ENCODE measurements around the gene ABRACL.
A peak's percentile ranks its signal among the peaks of the same experiment; 100 is the strongest.
"Not testable (repeated sequence)": the region's sequence is repeated elsewhere in the genome, so short reads cannot be mapped to it uniquely, and the experiment has no call there.

The ABRACL gene

GRCh38 chr6:139028658-139029469 lies at the start of gene ABRACL:
Gene ABRACL, plus strand, starts transcription at chr6:139028745. Its CDS starts 5,416 bp downstream, at chr6:139034161.
- DNase-seq = peak; percentile 88

GRCh38 chr6:138979365-138979764 lies 49.2 kb upstream of the ABRACL start:
- DNase-seq = no peak

DNA sequence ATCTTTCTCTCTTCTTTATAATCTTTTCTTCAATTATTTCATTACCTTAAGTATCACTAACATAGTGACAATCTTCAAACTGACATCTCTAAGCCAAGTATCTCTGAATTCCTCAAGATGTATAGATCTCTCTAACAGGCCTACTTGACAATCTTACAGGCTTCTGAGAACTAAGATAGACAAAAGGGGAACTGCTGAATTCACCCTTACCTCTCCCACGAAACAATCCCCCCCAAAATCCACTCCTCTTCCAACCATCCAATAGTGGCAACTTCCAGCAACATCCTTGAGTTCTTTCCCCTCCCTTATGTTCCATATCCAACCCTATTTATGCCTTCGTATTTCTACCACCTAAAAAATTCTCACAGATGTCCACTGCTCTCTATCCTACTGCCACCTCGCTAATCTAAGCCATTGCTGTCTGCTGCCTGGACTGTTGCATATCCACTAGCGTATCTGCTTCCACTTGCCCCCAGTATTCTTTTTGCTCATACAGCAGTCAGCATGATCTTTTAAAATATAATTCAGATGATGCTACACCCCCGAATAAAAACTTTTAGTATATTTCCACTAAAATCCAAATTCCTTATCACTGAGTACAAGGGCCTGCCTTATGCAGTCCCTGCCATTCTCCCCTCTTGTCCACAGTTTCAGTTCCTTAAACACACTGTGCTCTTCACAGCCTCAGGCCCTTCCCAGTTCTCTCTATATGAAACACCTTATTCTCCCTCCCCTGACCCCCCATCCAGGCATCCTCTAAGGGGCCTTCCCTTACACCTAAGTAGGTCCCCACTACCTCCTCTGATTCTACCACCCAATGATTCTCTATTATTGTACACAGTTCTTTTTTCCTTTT lies 48.5 kb upstream of the ABRACL start:
- DNase-seq = no peak

GRCh38 chr6:138981416-138981815 lies 47.1 kb upstream of the ABRACL start:
- DNase-seq = no peak

GRCh38 chr6:138986578-138986977 lies 42.0 kb upstream of the ABRACL start:
- peak; percentile 18 for DNase-seq

DNA sequence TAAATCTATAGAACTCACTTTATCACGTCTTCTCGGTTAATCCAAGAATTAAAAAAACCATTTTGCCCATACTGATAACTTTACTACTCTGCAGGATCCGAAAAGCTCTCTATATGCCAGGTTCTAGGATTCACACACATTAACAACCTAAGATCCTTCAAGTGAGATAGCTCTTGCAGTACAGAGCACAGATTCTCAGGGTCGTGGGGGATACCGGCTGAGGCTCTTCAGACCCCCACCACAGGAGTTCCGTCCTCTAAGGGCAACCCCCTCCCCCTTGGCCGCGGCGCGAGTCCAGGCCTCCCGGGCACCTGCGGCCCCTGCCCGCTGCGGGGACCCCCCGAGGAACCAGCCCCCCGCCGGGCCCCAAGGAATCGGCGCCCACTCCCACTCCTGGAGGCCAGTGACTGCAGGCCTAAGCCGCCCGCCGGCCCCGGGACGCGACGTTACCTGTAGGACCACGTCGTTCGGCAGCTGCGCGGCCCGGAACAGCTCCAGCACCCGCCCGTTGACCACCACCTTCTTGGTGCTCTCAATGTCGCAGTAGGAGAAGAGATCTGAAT lies 41.4 kb upstream of the ABRACL start:
- DNase-seq = peak; percentile 28

- peak; percentile 93 for DNase-seq
These were observed 40.7 kb upstream of the ABRACL start, which contains the start of gene REPS1 for GRCh38 chr6:138987643-138988468. Gene REPS1, minus strand, starts transcription at chr6:138988253. Its CDS starts 571 bp downstream, at chr6:138987682.

GRCh38 chr6:138988469-138988834 lies 40.1 kb upstream of the ABRACL start:
- DNase-seq = no peak

DNA sequence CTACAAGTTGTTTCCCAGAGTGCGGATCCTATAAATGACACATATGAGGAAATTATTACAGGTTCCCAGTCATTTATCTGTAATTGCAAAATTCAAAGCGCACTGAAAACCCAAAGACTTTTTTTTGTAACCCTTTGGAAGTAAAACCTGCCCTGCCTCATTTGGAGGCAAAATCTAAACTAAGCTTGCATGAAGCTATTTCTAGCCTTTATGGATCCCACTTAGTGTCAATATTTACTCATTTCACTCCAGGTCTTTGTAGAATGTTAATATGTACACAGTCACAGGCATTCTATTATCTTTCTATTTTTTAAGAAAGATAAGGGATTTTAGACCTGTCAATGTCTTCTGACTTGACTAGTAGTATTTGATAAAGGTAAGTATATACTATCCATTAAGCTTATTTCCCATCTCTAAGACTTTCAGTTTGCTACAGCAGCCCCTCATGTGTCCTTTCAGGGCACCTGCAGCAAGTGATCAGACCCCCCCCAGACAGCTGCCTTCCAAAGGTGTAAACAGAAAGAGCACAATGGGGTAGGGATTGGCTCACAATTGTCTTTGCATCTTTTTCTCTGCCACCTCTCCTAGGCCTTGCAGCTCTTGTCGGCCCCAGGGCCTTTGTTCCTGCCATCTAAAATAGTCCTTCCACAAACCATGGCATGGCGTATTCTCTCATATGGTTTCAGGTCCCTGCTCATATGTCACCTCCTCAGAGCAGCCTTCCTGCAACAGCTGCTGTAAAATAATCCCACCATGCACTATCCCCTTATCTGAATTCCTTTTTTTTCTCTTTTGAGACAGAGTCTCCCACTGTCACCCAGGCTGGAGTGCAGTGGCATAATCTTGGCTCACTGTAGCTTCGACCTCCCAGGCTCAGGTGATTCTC lies 39.2 kb upstream of the ABRACL start:
- no peak for DNase-seq

GRCh38 chr6:138991206-138991605 lies 37.3 kb upstream of the ABRACL start:
- no peak for DNase-seq

DNA sequence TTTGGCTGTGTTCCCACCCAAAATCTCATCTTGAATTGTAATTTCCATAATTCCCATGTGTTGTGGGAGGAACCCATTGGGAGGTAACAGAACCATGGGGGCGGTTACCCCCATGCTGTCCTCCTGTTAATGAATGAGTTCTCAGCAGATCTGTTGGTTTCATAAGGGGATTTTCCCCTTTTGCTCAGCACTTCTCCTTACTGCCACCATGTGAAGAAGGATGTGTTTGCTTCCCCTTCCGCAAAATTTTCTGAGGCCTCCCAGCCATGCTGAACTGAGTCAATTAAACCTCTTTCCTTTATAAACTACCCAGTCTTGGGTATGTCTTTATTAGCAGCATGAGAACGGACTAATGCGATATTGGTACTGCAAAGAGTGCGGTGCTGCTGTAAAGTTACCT lies 35.6 kb upstream of the ABRACL start:
- not testable (repeated sequence) for DNase-seq

- DNase-seq = not testable (repeated sequence)
These were observed 35.1 kb upstream of the ABRACL start for GRCh38 chr6:138993410-138993809.

GRCh38 chr6:138996524-138996923 lies 32.0 kb upstream of the ABRACL start:
- DNase-seq = no peak

GRCh38 chr6:138997136-138997535 lies 31.4 kb upstream of the ABRACL start:
- DNase-seq = no peak

DNA sequence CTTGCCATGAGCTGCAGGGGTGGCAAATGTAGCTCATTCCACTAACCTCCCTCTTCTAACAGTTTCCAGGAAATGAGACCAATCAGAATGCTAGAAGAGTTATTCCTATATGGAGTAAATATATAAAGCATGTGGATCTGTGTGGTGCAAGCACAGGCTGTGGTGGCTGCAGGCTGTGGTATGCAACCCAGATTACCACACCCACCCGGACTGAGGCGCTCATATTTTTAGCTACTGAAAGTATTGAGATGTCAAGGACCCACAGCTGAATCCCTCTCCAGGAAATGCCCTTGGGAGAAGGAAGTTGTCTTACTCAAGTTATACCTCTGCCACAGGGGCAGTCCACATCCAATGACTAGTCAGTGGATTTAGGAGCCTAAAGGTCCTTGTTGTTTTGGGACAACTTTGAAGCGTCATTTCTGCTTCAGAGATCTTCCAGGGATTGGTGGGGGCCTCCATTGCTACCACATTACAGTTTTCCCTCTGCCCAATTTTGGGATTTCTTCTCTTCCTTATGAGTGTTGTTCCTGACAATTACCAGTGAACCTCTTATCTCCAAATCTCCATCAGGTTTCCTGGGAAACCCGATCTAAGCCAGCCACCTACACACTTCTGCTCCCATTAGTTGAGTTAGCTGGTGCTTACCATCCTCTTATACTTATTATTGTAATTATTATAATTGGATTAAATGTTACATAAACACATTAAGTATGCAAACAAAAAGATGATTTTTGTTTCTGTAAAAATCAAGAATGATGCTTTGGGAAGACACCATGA lies 28.4 kb upstream of the ABRACL start:
- peak; percentile 89 for DNase-seq

DNA sequence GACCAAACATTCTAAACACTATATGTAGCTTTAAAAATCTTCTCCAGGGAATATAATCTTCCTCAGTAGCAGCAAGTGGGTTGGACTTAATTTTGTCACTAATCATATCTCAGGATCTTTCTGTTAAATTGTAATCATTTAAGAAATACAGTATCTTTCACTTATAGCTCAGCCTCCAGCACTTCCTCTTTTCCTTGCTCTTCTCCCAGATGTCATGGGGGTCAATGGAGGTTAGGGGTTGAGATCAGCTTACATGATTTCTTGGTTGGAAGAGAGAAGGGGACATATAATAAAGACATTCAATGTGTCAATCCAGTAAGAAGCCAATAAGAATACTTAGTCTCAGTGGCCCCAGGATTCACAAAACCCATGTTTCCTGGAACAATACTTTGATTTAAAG lies 24.8 kb upstream of the ABRACL start:
- no peak for DNase-seq

GRCh38 chr6:139006477-139006876 lies 22.1 kb upstream of the ABRACL start:
- DNase-seq = no peak

- DNase-seq = no peak
These were observed 21.1 kb upstream of the ABRACL start for GRCh38 chr6:139007428-139007827.

DNA sequence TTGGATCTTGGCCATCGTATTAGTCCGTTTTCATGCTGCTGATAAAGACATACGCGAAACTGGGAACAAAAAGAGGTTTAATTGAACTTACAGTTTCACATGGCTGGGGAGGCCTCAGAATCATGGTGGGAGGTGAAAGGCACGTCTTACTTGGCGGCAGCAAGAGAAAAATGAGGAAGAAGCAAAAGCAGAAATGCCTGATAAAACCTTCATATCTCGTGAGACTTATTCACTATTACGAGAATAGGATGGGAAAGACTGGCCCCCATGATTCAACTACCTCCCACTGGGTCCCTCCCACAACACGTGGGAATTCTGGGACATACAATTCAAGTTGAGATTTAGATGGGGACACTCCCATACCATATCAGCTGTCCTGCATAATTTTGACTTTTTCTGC lies 20.4 kb upstream of the ABRACL start:
- DNase-seq = no peak

GRCh38 chr6:139010674-139011073 lies 17.9 kb upstream of the ABRACL start:
- DNase-seq = no peak

- no peak for DNase-seq
These were observed 16.6 kb upstream of the ABRACL start for GRCh38 chr6:139011980-139012379.

Measured in NCI-H1105 treated with DMSO at 0.1 percent for 48 hours (cell line).